MCF 10A (cell line): ENCODE measurements around the gene DYSF. TPM values are rescaled to one million over a fixed set of nuclear protein-coding genes. Genes with fewer than 3 reads are reported as not detected.

Source experiments
- BruUV-seq: library from RNA; stranded (reverse); fragments of 400-500 nt; replicated peaks from 2 replicates; lab custom pipeline; 2021; lab: Mats Ljungman, UMichigan
- CTCF ChIA-PET: fragments of 300-600 bp; sonication (Branson Sonifier 250); formaldehyde crosslinking; extraction: SDS; loops from one replicate; lab custom pipeline; 2021; ENCODE audit warnings: antibody characterized with exemption, inconsistent platforms; lab: Yijun Ruan, JAX
- POLR2A ChIA-PET: fragments of 300-600, 350-650 bp; sonication (Branson Sonifier 250); formaldehyde crosslinking; extraction: SDS; loops from one replicate; lab custom pipeline; 2020; ENCODE audit warnings: antibody characterized with exemption, inconsistent platforms; lab: Yijun Ruan, JAX
- DNase-seq: peaks from one replicate; pipeline ENCODE4 v3.0.0-alpha.2; 2018; ENCODE audit not compliant: unreplicated experiment
- H3K27ac Mint-ChIP-seq: one replicate; pipeline ENCODE4 v1.8.0; 2022; ENCODE audit warnings: mild to moderate bottlenecking, low read depth, mixed read lengths; ENCODE audit not compliant: unreplicated experiment
- H3K27me3 Mint-ChIP-seq: one replicate; pipeline ENCODE4 v1.8.0; 2022; ENCODE audit warnings: mixed read lengths; ENCODE audit not compliant: insufficient read depth, unreplicated experiment
- H3K36me3 Mint-ChIP-seq: one replicate; pipeline ENCODE4 v1.8.0; 2022; ENCODE audit warnings: mild to moderate bottlenecking, moderate library complexity, mixed read lengths; ENCODE audit not compliant: insufficient read depth, unreplicated experiment
- H3K4me1 Mint-ChIP-seq: one replicate; pipeline ENCODE4 v1.8.0; 2022; ENCODE audit warnings: mixed read lengths; ENCODE audit not compliant: insufficient read depth, unreplicated experiment
- H3K4me3 Mint-ChIP-seq: one replicate; pipeline ENCODE4 v1.8.0; 2022; ENCODE audit warnings: mild to moderate bottlenecking, moderate library complexity, mixed read lengths; ENCODE audit not compliant: unreplicated experiment
- H3K9me3 Mint-ChIP-seq: one replicate; pipeline ENCODE4 v1.8.0; 2022; ENCODE audit warnings: mixed read lengths; ENCODE audit not compliant: unreplicated experiment
- intact Hi-C: fragments of 100-400 bp; cut with micrococcal nuclease; formaldehyde crosslinking; loops from 2 replicates; pipeline ENCODE4 v1.14.1; 2022
- total RNA-seq: library from RNA; stranded (reverse); gene quantifications from 2 replicates; pipeline ENCODE4 v1.2.3, GENCODE V29; 2022
- TF ChIP-seq, protein P1 (sequence below): fragments of 200-600 bp; IDR thresholded peaks from one replicate; pipeline ENCODE4 v1.8.0; 2022; ENCODE audit warnings: antibody characterized with exemption, mild to moderate bottlenecking; ENCODE audit not compliant: unreplicated experiment

The DYSF gene
- total RNA-seq, 1 experiment from 2014 or later = 2.0 TPM

DNA sequence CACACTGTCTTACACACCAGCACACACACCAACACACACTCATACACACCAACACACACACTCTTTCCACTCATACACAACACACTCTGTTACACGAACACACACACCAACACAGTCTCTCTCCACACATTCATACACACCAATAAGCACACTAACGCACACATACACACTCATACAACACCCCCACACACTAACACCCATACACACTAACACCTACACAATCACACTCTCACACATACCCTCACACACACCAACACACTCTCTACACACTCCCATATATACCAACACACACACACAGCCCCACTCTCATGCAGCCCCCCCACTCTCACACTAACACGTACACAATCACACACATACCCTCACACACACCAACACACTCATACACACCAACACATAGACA is 123.8 kb downstream of the DYSF start:
- POLR2A ChIA-PET = no interaction called here
- CTCF ChIA-PET = no interaction called here
- Mint-ChIP-seq H3K4me3 (no peak overlapping the region), H3K27ac (no peak overlapping the region), H3K4me1 (no peaks in the 10 kb centered on the region), H3K9me3 (no peaks in the 10 kb centered on the region), H3K27me3 (no peaks in the 10 kb centered on the region), H3K36me3 (no peaks in the 10 kb centered on the region)
- TF ChIP-seq, protein P1, sequence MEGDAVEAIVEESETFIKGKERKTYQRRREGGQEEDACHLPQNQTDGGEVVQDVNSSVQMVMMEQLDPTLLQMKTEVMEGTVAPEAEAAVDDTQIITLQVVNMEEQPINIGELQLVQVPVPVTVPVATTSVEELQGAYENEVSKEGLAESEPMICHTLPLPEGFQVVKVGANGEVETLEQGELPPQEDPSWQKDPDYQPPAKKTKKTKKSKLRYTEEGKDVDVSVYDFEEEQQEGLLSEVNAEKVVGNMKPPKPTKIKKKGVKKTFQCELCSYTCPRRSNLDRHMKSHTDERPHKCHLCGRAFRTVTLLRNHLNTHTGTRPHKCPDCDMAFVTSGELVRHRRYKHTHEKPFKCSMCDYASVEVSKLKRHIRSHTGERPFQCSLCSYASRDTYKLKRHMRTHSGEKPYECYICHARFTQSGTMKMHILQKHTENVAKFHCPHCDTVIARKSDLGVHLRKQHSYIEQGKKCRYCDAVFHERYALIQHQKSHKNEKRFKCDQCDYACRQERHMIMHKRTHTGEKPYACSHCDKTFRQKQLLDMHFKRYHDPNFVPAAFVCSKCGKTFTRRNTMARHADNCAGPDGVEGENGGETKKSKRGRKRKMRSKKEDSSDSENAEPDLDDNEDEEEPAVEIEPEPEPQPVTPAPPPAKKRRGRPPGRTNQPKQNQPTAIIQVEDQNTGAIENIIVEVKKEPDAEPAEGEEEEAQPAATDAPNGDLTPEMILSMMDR = no peak
- no TSS peak for BruUV-seq
- DNase-seq = no peak
- intact Hi-C loops = no loop called here

DNA sequence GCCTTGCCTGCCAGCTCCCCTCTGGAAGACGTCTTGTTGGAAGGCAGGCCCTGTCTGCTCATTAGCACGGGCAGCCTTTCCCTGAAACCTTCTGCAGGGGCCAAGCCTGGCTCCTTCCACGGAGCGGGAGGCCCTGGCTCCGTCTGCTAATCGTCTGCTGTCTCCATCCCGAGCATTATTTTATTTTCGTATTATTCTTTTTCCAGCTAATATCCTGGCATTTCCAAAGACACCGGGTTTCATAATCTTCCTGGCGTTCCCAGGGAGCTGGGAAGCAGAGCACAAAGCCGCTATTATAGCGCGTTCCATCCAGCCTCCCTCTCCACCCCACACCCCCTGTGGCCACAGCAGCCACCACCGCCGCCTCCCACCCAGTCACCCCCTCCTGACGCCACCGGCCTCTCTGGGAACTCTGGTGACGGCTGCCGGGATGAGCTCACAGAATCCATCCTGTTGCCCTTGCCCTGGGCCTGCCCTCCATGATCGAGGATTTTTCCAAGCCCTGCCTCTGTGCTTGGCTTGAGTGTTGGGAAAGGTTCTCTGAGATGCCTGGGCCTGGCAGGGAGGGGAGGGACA is 125.5 kb downstream of the DYSF start:
- H3K9me3 Mint-ChIP-seq = no peaks in the 10 kb centered on the region
- no peaks in the 10 kb centered on the region for H3K36me3 Mint-ChIP-seq
- ChIA-PET CTCF (interaction anchor here (1.5 kb wide), 1 partner anchor 31 kb away, joined by 6 read pairs; no protein-coding TSS in a partner anchor), POLR2A (no interaction called here)
- intact Hi-C loops = no loop called here
- no peak overlapping the region for H3K4me3 Mint-ChIP-seq
- BruUV-seq = no TSS peak
- no peaks in the 10 kb centered on the region for H3K27me3 Mint-ChIP-seq
- H3K4me1 Mint-ChIP-seq = no peaks in the 10 kb centered on the region
- H3K27ac Mint-ChIP-seq = no peak overlapping the region
- no peak for DNase-seq
- TF ChIP-seq, protein P1 = no peak

DNA sequence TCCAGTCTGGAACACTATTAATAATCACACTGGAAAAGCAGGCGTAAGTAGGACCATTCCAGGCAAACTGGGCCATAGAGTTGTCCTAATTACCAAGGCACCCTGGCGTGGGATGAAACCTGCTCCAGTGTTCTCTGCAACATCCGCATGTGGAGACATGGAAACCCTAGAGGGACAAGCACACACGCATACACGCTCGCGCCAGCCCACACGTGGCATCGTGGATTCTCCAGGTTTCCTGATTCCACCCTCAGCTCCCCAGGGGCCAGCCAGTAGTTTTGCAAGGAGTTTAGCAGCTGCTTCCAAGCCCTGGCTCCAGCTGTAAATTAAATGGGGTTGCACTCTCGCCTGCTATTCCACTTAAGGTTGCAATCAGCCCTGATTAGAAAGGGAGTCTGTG is 127.7 kb downstream of the DYSF start:
- Mint-ChIP-seq H3K27ac (no peak overlapping the region), H3K4me3 (no peak overlapping the region), H3K9me3 (no peaks in the 10 kb centered on the region), H3K36me3 (peaks cover 5% of the 10 kb centered on the region), H3K4me1 (no peaks in the 10 kb centered on the region), H3K27me3 (no peaks in the 10 kb centered on the region)
- POLR2A ChIA-PET = no interaction called here
- CTCF ChIA-PET = no interaction called here
- intact Hi-C loops = no loop called here
- TF ChIP-seq, protein P1 = no peak
- no TSS peak for BruUV-seq
- no peak for DNase-seq

DNA sequence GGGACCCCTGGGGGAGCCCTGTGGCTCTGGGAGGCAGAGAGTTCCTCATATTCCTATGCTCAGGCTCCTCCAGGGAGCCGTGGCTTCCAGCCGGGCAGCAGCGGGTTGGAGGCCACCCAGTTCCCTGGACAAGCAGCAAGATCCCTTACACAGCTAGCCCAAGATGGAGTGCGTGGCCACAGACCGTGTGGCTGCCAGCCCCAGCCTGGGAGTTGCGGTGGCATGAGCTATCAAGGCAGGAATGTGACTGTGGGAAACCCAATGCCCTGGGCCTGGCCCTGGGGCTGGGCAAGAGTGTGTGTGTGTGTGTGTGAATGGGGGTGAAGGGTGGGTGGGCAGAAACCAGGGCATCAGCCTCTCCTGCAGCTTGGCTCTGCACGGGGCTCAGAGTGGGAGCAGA is 130.5 kb downstream of the DYSF start:
- no peak overlapping the region for H3K4me3 Mint-ChIP-seq
- DNase-seq = no peak
- ChIA-PET POLR2A (no interaction called here), CTCF (interaction anchor here (1.2 kb wide), 1 partner anchor 218 kb away, joined by 3 read pairs; no protein-coding TSS in a partner anchor)
- TF ChIP-seq, protein P1 = no peak
- no peaks in the 10 kb centered on the region for H3K9me3 Mint-ChIP-seq
- H3K36me3 Mint-ChIP-seq = peaks cover 5% of the 10 kb centered on the region
- no peaks in the 10 kb centered on the region for H3K4me1 Mint-ChIP-seq
- H3K27ac Mint-ChIP-seq = no peak overlapping the region
- H3K27me3 Mint-ChIP-seq = no peaks in the 10 kb centered on the region
- no TSS peak for BruUV-seq
- intact Hi-C loops = no loop called here
